K562 (cell line): Measurements from ENCODE around the gene FRK. TPM values are rescaled to one million over a fixed set of nuclear protein-coding genes. Genes with fewer than 3 reads are reported as not detected.

ENCODE experiments used
- ATAC-seq: fragments of 200-7000 bp; cut with Tn5 transposase; 3 replicates; pipeline ENCODE4 v1.9.1; 2020; ENCODE audit warnings: moderate library complexity
- BruUV-seq: library from RNA; stranded (reverse); fragments of 400-500 nt; replicated peaks from 2 replicates; lab custom pipeline; 2021; lab: Mats Ljungman, UMichigan
- CTCF ChIA-PET: fragments of 300-600 bp; formaldehyde crosslinking; extraction: SDS; loops from one replicate; lab custom pipeline; 2021; ENCODE audit warnings: low intra/inter-chr PET ratio; lab: Yijun Ruan, JAX
- POLR2A ChIA-PET: fragments of 300-600, 350-650 bp; sonication (Branson Sonifier 250); formaldehyde crosslinking; extraction: SDS; loops from one replicate; lab custom pipeline; 2021; ENCODE audit warnings: antibody characterized with exemption, inconsistent platforms; lab: Yijun Ruan, JAX
- DNase-seq, 4 experiments: peaks; one replicate each; pipeline versions ENCODE4 v3.0.0 to v3.0.0-alpha.2; 2011 to 2018; ENCODE audit warnings: low spot score in 3 of 4, mixed read lengths in 3 of 4; ENCODE audit errors: extremely low read depth in 1 of 4
- FAIRE-seq: peaks from 2 replicates; lab custom pipeline; 2011; peaks lifted over from hg19 to GRCh38; lab: Jason Lieb, UNC
- H2AFZ ChIP-seq: 2 replicates; pipeline ENCODE4 v1.6.0; 2011; ENCODE audit warnings: low read depth, low read length, control low read depth, inconsistent platforms
- H3K27ac ChIP-seq: fragments of 200-600 bp; 3 replicates; pipeline ENCODE4 v1.8.0; 2011; ENCODE audit warnings: low read depth, mild to moderate bottlenecking, control low read depth, inconsistent platforms, low read length, moderate library complexity, mixed read lengths; ENCODE audit errors: extremely low read depth
- H3K27me3 ChIP-seq, 2 experiments: fragments of 300-600 bp in 1 of 2; 2 replicates in 1 of 2; 3 replicates in 1 of 2; pipeline versions ENCODE4 v1.6.0 to v1.8.0; 2011; ENCODE audit warnings: inconsistent platforms in 2 of 2, low read length in 2 of 2, mild to moderate bottlenecking in 1 of 2, mixed read lengths in 1 of 2, moderate library complexity in 1 of 2; ENCODE audit not compliant: control insufficient read depth in 2 of 2, insufficient read depth in 2 of 2
- H3K36me3 ChIP-seq: fragments of 300-600 bp; 3 replicates; pipeline ENCODE4 v1.8.0; 2011; ENCODE audit warnings: mild to moderate bottlenecking, low read length, inconsistent platforms; ENCODE audit not compliant: control insufficient read depth, insufficient read depth
- H3K4me1 ChIP-seq, 2 experiments: fragments of 200-600 bp in 1 of 2; replicated peaks in 1 of 2; 2 replicates in 1 of 2; 3 replicates in 1 of 2; pipeline versions ENCODE4 v1.5.1 to v1.8.0; 2011; ENCODE audit warnings: inconsistent platforms in 2 of 2, low read length in 2 of 2, mild to moderate bottlenecking in 1 of 2, mixed read lengths in 1 of 2, moderate library complexity in 1 of 2; ENCODE audit not compliant: control insufficient read depth in 2 of 2, insufficient read depth in 2 of 2
- H3K4me2 ChIP-seq: 2 replicates; pipeline ENCODE4 v1.6.1; 2011; ENCODE audit warnings: low read length, control low read depth, inconsistent platforms, mixed read lengths; ENCODE audit not compliant: insufficient read depth
- H3K4me3 ChIP-seq: fragments of 200-600 bp; sonication (generic), shearing (Covaris generic); 2 replicates; pipeline ENCODE4 v1.5.1; 2016; ENCODE audit warnings: control low read depth, inconsistent platforms
- H3K79me2 ChIP-seq: fragments of 200-600 bp; 3 replicates; pipeline ENCODE4 v1.8.0; 2011; ENCODE audit warnings: low read length, inconsistent platforms; ENCODE audit not compliant: control insufficient read depth, insufficient read depth
- H3K9ac ChIP-seq, 2 experiments: 2 replicates each; pipeline versions ENCODE4 v1.6.0 to v1.6.1; 2011; ENCODE audit warnings: low read depth in 2 of 2, low read length in 2 of 2, control low read depth in 1 of 2, inconsistent platforms in 1 of 2, mild to moderate bottlenecking in 1 of 2, mixed read lengths in 1 of 2; ENCODE audit not compliant: insufficient read depth in 1 of 2
- H3K9me1 ChIP-seq: one replicate; pipeline ENCODE4 v1.6.0; 2011; ENCODE audit warnings: inconsistent platforms, mild to moderate bottlenecking, low read length, moderate library complexity; ENCODE audit not compliant: control insufficient read depth, insufficient read depth
- H3K9me3 ChIP-seq: replicated peaks from 2 replicates; pipeline ENCODE4 v1.5.1; 2011; ENCODE audit warnings: low read depth, low read length, inconsistent platforms; ENCODE audit not compliant: control insufficient read depth, insufficient read depth
- H4K20me1 ChIP-seq: replicated peaks from 2 replicates; pipeline ENCODE4 v1.6.1; 2011; ENCODE audit warnings: low read length, inconsistent platforms, mixed read lengths; ENCODE audit not compliant: control insufficient read depth, insufficient read depth
- ARID1B ChIP-seq: fragments of 450-650 bp; IDR thresholded peaks from 2 replicates; pipeline ENCODE4 v1.6.1; 2016; ENCODE audit warnings: antibody characterized with exemption, mild to moderate bottlenecking, inconsistent platforms
- ATF7 ChIP-seq: fragments of 450-650 bp; IDR thresholded peaks from 2 replicates; pipeline ENCODE4 v1.7.1; 2014; ENCODE audit warnings: mild to moderate bottlenecking, moderate library complexity
- BACH1 ChIP-seq: fragments of 200-800 bp; sonication (Bioruptor generic); IDR thresholded peaks from 2 replicates; pipeline ENCODE4 v1.6.1; 2016; ENCODE audit warnings: missing genetic modification characterization, missing compliant biosample characterization
- C11orf30 ChIP-seq: fragments of 450-650 bp; IDR thresholded peaks from 2 replicates; pipeline ENCODE4 v1.6.1; 2016; ENCODE audit warnings: low read depth, mild to moderate bottlenecking
- NFE2L1 ChIP-seq: fragments of 450-650 bp; IDR thresholded peaks from 2 replicates; pipeline ENCODE4 v1.6.1; 2016; ENCODE audit warnings: missing genetic modification characterization, low read depth, mild to moderate bottlenecking, missing compliant biosample characterization, moderate library complexity, borderline replicate concordance
- SMC3 ChIP-seq: conservative IDR thresholded peaks from 2 replicates; pipeline ENCODE4 v1.6.1; 2011; ENCODE audit warnings: low read depth, low read length, improper control_type of control experiment; ENCODE audit not compliant: insufficient read depth
- TFE3 ChIP-seq: fragments of 450-650 bp; formaldehyde crosslinking; IDR thresholded peaks from 2 replicates; pipeline ENCODE4 v1.4.0; 2020; ENCODE audit warnings: mild to moderate bottlenecking, mixed read lengths
- ZNF316 ChIP-seq: fragments of 450-650 bp; IDR thresholded peaks from 2 replicates; pipeline ENCODE4 v1.6.1; 2016
- ZNF408 ChIP-seq: fragments of 250-450 bp; sonication (Bioruptor Pico); IDR thresholded peaks from 2 replicates; pipeline ENCODE4 v1.4.0; 2020; ENCODE audit warnings: low read depth, mild to moderate bottlenecking, moderate library complexity
- ZNF431 ChIP-seq: sonication (generic); formaldehyde crosslinking; IDR thresholded peaks from 2 replicates; pipeline ENCODE4 v1.8.0; 2022; ENCODE audit warnings: mild to moderate bottlenecking, missing genetic modification reagents
- ZNF551 ChIP-seq: fragments of 250-450 bp; sonication (Bioruptor Pico); IDR thresholded peaks from 2 replicates; pipeline ENCODE4 v1.5.0; 2021; ENCODE audit warnings: mild to moderate bottlenecking, moderate library complexity
- ZNF589 ChIP-seq: fragments of 200-800 bp; sonication (Bioruptor generic); IDR thresholded peaks from 2 replicates; pipeline ENCODE4 v1.6.1; 2016; ENCODE audit warnings: low read depth, missing genetic modification characterization, missing compliant biosample characterization
- WGBS: fragments of 100-300 bp; shearing (Covaris generic); methylation state at CpG from one replicate; pipeline ENCODE4 v1.1.6; 2016; ENCODE audit warnings: low coverage, mixed read lengths; ENCODE audit not compliant: insufficient coverage; ENCODE audit errors: missing lambda C conversion rate; 5-methylcytosine and 5-hydroxymethylcytosine counted together
- in situ Hi-C: fragments of 300-500 bp; cut with MboI; formaldehyde crosslinking; loops from 4 replicates; pipeline ENCODE4 v1.15.0; 2018; ENCODE audit warnings: inconsistent platforms, mixed read lengths
- intact Hi-C: fragments of 100-400 bp; cut with micrococcal nuclease; formaldehyde crosslinking; loops from 2 replicates; pipeline ENCODE4 v1.14.2; 2022
- polyA plus RNA-seq, 8 experiments: library from polyadenylated mRNA; depleted of rRNA in 4 of 8; stranded (reverse) in 5 of 8; unstranded in 3 of 8; fragments of >200 nt; fragmentation: Nextera tagmentation in 2 of 8; fragmentation: Illumina TruSeq in 1 of 8; extraction: Ambion mirVana in 2 of 8; extraction: Trizol in 1 of 8; gene quantifications; 2 replicates each; pipeline versions ENCODE4 v1.2.1 to v1.2.3, GENCODE V29; 2011 to 2014; ENCODE audit warnings: inconsistent platforms in 1 of 8, missing spikeins in 1 of 8
- total RNA-seq, 7 experiments: library from RNA; depleted of rRNA in 6 of 7; stranded (reverse); fragments of >200 nt in 6 of 7; fragmentation: Illumina TruSeq in 2 of 7; extraction: Trizol in 2 of 7; gene quantifications; 2 replicates each; pipeline versions ENCODE4 v1.2.1 to v1.2.3, GENCODE V29; 2011 to 2021; ENCODE audit warnings: low replicate concordance in 1 of 7
- TF ChIP-seq, protein P1 (sequence below): fragments of 450-650 bp; IDR thresholded peaks from 2 replicates; pipeline ENCODE4 v1.6.1; 2016; ENCODE audit warnings: mild to moderate bottlenecking

Gene FRK
- total and polyA plus RNA-seq, 9 of the 15 experiments (the other 6 are each of a cell fraction or from before 2014, with no cell fraction given): 0.01 to 0.29 (median 0.09) TPM

DNA sequence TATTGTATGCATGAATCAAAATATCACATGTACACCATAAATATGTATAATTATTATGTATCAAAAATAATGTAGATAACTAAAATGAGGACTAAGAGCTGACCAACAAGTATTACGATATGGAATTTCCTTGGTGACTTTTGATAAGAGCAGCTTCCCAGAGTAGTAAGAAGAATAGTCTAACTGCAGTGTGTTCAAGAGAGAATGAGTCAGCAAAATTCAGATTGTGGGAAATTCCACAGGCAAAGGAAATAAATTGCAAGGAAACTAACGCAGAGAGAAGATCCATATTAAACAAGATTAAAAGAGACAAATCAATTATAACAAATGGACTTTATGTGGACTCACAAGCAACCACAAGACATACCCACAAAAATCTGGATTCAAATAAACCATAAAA lies 26.4 kb downstream of the FRK start (continued):
- peak; percentile 36 for TF ChIP-seq ARID1B
- TF ChIP-seq ATF7: no peak
- peak; percentile 94 for TF ChIP-seq ZNF316
- no peak for TF ChIP-seq ZNF408 (CRISPR knock-in tag)
- peak; percentile 95 for TF ChIP-seq NFE2L1
- TF ChIP-seq TFE3: no peak
- peak; percentile 88 for TF ChIP-seq BACH1 (tag)
- no peak for TF ChIP-seq ZNF431 (CRISPR knock-in tag)
- TF ChIP-seq ZNF551 (CRISPR knock-in tag): no peak
- peak; percentile 95 for TF ChIP-seq C11orf30

DNA sequence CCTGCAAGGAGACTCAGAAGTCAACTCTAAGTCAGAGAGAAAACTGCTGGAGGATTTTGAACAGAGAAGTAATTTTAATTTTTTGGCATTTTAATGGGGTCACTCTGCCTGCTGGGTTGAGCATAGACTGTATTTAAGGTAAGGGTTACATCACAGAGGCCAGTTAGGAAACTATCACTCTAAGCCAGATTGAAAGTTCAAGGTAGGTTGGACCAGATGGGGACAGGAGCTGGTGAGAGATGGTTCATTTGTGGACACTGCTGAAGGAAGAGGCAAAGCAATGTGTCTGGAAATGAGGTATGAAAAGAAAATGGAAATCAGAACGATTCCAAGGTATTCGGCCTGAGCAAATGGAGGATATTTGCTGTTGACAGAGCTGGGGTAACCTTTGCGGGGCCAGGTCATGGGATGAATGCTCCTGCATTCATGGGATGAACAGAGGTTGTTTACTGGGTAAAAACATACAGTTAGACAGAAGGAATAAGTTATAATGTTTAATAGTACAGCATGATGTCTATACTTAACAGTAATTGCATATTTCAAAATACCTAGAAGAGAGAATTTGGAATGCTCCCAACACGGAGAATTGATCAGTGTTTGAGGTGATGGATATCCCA lies 26.9 kb downstream of the FRK start:
- no peak overlapping the region for H3K4me2 ChIP-seq

More for the DNA sequence above, 26.9 kb downstream of the FRK start:
- TF ChIP-seq SMC3: no peak
- TF ChIP-seq, protein P1, sequence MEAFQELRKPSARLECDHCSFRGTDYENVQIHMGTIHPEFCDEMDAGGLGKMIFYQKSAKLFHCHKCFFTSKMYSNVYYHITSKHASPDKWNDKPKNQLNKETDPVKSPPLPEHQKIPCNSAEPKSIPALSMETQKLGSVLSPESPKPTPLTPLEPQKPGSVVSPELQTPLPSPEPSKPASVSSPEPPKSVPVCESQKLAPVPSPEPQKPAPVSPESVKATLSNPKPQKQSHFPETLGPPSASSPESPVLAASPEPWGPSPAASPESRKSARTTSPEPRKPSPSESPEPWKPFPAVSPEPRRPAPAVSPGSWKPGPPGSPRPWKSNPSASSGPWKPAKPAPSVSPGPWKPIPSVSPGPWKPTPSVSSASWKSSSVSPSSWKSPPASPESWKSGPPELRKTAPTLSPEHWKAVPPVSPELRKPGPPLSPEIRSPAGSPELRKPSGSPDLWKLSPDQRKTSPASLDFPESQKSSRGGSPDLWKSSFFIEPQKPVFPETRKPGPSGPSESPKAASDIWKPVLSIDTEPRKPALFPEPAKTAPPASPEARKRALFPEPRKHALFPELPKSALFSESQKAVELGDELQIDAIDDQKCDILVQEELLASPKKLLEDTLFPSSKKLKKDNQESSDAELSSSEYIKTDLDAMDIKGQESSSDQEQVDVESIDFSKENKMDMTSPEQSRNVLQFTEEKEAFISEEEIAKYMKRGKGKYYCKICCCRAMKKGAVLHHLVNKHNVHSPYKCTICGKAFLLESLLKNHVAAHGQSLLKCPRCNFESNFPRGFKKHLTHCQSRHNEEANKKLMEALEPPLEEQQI: no peak
- no peak for TF ChIP-seq ZNF589
- TF ChIP-seq, all 486 proteins: peak for 0
- WGBS: 35% methylated on average over 4 of the region's 4 CpGs
- DNase-seq: no peak
- Histone ChIP-seq H3K27ac (no peak overlapping the region), H2AFZ (no peak overlapping the region), H3K9ac (no peak overlapping the region), H3K27me3 (no peaks in the 10 kb centered on the region), H3K79me2 (no peaks in the 10 kb centered on the region), H4K20me1 (no peaks in the 10 kb centered on the region), H3K9me1 (no peaks in the 10 kb centered on the region), H3K4me1 (peaks cover 0 to 12% of the 10 kb centered on the region in 2 experiments; a peak in 3 of 5 replicates), H3K9me3 (no peaks in the 10 kb centered on the region), H3K4me3 (no peak overlapping the region), H3K36me3 (no peaks in the 10 kb centered on the region)
- CTCF ChIA-PET: no interaction called here
- in situ Hi-C loops: no loop called here
- intact Hi-C loops: no loop called here
- peak; percentile 26; the same call in 1 of the 3 replicates for ATAC-seq
- FAIRE-seq: no peak
- no TSS peak for BruUV-seq
- POLR2A ChIA-PET: interaction anchor here (0.6 to 0.7 kb wide), 2 partner anchors 122 to 221 kb away, joined by 3 read pairs; no protein-coding TSS in a partner anchor
